ENCODE results near the gene THAP6.
"Not testable (repeated sequence)": the region's sequence is repeated elsewhere in the genome, so short reads cannot be mapped to it uniquely, and the experiment has no call there.

- not testable (repeated sequence) for TF ChIP-seq CTCF (IDR thresholded peaks at IDR 0.05; ENCODE audit: control extremely low read depth in 1 of 3, insufficient read depth in 1 of 3, low read depth in 1 of 3, low read length in 3 of 3); CEBPB (IDR thresholded peaks at IDR 0.05; ENCODE audit: low read depth, low read length); POLR2A (IDR thresholded peaks at IDR 0.05; ENCODE audit: control extremely low read depth in 1 of 2, low read depth in 2 of 2, low read length in 2 of 2); BCL11A (IDR thresholded peaks at IDR 0.05; ENCODE audit: low read depth in 2 of 2, low read length in 2 of 2); MAX (IDR thresholded peaks at IDR 0.05); POLR2AphosphoS5 (IDR thresholded peaks at IDR 0.05; ENCODE audit: low read depth, low read length); TBP (IDR thresholded peaks at IDR 0.05; ENCODE audit: low read depth, low read length); HDAC2 (IDR thresholded peaks at IDR 0.05; ENCODE audit: borderline replicate concordance in 1 of 2, low read depth in 2 of 2, low read length in 2 of 2); EP300 (IDR thresholded peaks at IDR 0.05; ENCODE audit: borderline replicate concordance in 1 of 2, low read depth in 2 of 2, low read length in 2 of 2); SUZ12 (IDR thresholded peaks at IDR 0.05; ENCODE audit: low read length); EZH2 (IDR thresholded peaks at IDR 0.05; ENCODE audit: low read depth, low read length, severe bottlenecking); MAFK (IDR thresholded peaks at IDR 0.05; ENCODE audit: low read depth, low read length); RAD21 (IDR thresholded peaks at IDR 0.05 in 1 of 2, conservative IDR thresholded peaks at IDR 0.05 in 1 of 2; ENCODE audit: low read depth in 2 of 2, low read length in 2 of 2); GABPA (IDR thresholded peaks at IDR 0.05; ENCODE audit: borderline replicate concordance, insufficient read depth, low read length)
These were observed 19.1 kb downstream of the THAP6 start for GRCh38 chr4:75533339-75533887.
